Endothelial cell of umbilical vein (primary cell): ENCODE measurements around the gene DESI1.

Source experiments
- EZH2 ChIP-seq: IDR thresholded peaks from 2 replicates; pipeline ENCODE4 v1.6.1; 2012; ENCODE audit warnings: borderline replicate concordance, low read depth, mild to moderate bottlenecking, moderate library complexity, low read length, inconsistent platforms; ENCODE audit not compliant: severe bottlenecking
- GATA2 ChIP-seq: IDR thresholded peaks from 2 replicates; pipeline ENCODE4 v1.7.0; 2011; ENCODE audit warnings: low read depth, mild to moderate bottlenecking, moderate library complexity, mixed read lengths, low read length; ENCODE audit not compliant: insufficient read length, insufficient read depth
- MYC ChIP-seq: IDR thresholded peaks from one replicate; pipeline ENCODE4 v1.6.1; 2011; ENCODE audit warnings: mild to moderate bottlenecking, low read depth, low read length
- POLR2A ChIP-seq: IDR thresholded peaks from 2 replicates; pipeline ENCODE4 v1.6.1; 2012; ENCODE audit warnings: low read depth, mild to moderate bottlenecking, control low read depth, low read length
- POLR2AphosphoS5 ChIP-seq: IDR thresholded peaks from 2 replicates; pipeline ENCODE4 v1.6.1; 2012; ENCODE audit warnings: low read depth, mild to moderate bottlenecking, control low read depth, low read length, moderate library complexity; ENCODE audit not compliant: insufficient read depth
- TF ChIP-seq, protein P1 (sequence below), 2 donors: IDR thresholded peaks; 1 replicate in 1 of 2; 2 replicates in 1 of 2; pipeline ENCODE4 v1.5.1; 2011; ENCODE audit warnings: low read length in 2 of 2, mild to moderate bottlenecking in 2 of 2, moderate library complexity in 2 of 2, control low read depth in 1 of 2, inconsistent platforms in 1 of 2, low read depth in 1 of 2; ENCODE audit not compliant: insufficient read depth in 1 of 2; ENCODE audit errors: extremely low read depth in 1 of 2
- TF ChIP-seq, protein P2 (sequence below): IDR thresholded peaks from 2 replicates; pipeline ENCODE4 v1.6.1; 2011; ENCODE audit not compliant: insufficient read depth, insufficient read length

DNA sequence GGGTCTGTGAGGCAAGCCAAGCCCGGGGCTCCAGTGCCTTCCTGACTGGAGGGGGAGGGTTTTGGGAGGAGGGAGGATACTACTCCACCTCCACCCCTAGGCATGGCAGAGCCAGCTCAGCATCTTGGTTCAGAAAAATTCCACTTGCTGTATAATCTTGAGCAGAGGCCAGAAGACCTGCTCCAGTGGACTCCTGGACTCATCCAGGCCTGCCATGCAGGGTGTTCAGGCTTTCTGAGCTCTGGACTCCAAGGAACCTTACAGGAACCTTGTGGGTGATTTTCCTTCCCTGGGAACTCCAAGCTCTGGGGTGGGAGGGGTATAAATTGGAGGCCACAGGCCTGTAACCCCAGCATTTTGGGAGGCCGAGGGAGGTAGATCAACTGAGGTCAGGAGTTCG is 50.6 kb downstream of the DESI1 start:
- TF ChIP-seq, protein P1, sequence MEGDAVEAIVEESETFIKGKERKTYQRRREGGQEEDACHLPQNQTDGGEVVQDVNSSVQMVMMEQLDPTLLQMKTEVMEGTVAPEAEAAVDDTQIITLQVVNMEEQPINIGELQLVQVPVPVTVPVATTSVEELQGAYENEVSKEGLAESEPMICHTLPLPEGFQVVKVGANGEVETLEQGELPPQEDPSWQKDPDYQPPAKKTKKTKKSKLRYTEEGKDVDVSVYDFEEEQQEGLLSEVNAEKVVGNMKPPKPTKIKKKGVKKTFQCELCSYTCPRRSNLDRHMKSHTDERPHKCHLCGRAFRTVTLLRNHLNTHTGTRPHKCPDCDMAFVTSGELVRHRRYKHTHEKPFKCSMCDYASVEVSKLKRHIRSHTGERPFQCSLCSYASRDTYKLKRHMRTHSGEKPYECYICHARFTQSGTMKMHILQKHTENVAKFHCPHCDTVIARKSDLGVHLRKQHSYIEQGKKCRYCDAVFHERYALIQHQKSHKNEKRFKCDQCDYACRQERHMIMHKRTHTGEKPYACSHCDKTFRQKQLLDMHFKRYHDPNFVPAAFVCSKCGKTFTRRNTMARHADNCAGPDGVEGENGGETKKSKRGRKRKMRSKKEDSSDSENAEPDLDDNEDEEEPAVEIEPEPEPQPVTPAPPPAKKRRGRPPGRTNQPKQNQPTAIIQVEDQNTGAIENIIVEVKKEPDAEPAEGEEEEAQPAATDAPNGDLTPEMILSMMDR (IDR thresholded peaks at IDR 0.05; ENCODE audit: extremely low read depth in 1 of 2, insufficient read depth in 1 of 2, low read depth in 1 of 2, low read length in 2 of 2), result no peak
- TF ChIP-seq POLR2A (no peak), GATA2 (no peak), POLR2AphosphoS5 (no peak), EZH2 (no peak), MYC (no peak)
- TF ChIP-seq, protein P2, sequence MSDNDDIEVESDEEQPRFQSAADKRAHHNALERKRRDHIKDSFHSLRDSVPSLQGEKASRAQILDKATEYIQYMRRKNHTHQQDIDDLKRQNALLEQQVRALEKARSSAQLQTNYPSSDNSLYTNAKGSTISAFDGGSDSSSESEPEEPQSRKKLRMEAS, result no peak
